SH-SY5Y (cell line): ENCODE measurements around the gene OXT.

Source experiments
- GATA2 ChIP-seq: IDR thresholded peaks from 2 replicates; pipeline ENCODE4 v1.6.1; 2011; ENCODE audit warnings: mild to moderate bottlenecking, low read depth, low read length
- GATA3 ChIP-seq: IDR thresholded peaks from 2 replicates; pipeline ENCODE4 v1.6.1; 2011; ENCODE audit warnings: low read depth, mild to moderate bottlenecking, low read length, moderate library complexity

DNA sequence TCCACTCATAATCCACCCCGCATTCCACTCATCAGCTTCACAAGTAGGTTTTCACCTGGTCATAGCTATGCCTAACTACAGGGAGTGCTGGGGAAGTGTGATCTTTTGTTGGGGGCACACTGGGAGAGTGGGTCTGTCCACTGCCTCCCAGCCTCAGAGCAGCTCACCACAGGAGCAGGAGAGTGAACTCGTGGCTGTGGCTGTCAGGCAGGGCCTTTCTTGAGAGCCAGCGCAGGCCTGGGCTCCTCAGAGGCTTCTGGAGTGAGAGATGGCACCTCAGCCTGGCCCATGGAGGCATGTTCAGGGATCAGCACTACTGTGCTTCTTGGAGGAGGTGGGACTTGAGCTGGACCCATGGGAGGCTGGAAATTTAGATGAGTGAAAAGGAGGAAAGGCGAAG, 32.0 kb upstream of the OXT start:
- TF ChIP-seq GATA2: no peak
- TF ChIP-seq GATA3: no peak
